Measurements from ENCODE around the gene RPL37A.

Gene RPL37A

DNA sequence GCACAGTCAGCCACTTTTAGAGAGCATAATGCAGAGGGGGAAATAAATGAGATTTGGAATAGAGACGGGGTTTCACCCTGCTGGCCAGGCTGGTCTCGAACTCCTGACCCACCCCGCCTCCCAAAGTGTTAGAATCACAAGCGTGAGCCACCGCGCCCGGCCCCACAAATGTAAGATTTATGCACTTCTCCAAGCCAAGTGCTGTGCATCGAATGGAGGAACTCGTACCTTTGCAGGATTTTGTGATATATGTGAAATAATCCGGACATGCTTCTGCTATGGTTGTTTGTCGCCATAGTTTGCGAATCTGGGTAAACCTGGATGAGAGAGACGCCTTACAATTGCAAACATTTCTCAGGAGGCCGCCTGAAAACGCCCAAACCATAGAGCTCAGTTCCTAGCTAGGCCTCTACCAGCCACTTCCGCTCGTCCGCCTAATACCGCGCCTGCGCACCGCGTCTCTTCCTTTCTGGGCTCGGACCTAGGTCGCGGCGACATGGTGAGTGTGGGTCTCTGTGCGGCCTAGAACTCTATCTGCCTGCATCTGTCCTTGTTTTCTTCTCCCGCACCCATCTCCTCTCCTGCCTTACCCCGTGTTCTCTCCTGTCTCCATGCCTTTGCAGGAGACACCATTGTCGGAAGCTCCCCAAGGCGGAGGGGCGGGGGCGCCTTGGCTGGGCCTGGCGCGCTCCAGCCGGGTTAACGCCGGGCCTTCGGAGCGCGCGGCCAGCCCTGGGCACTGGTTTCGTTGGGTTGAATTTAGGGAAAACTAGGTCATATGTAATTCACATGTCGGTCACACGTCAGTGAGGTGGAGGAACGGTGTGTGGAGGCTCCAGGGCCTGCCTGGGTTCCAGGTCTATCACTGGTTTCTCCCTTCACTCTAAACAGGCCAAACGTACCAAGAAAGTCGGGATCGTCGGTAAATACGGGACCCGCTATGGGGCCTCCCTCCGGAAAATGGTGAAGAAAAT, at the start of gene RPL37A:
Gene RPL37A (plus strand): TSS at position 466 of the 974 bp plus-strand sequence. CDS start 31 bp downstream, at position 497.
- DNase-seq = peak; percentile 91 to 92

DNA sequence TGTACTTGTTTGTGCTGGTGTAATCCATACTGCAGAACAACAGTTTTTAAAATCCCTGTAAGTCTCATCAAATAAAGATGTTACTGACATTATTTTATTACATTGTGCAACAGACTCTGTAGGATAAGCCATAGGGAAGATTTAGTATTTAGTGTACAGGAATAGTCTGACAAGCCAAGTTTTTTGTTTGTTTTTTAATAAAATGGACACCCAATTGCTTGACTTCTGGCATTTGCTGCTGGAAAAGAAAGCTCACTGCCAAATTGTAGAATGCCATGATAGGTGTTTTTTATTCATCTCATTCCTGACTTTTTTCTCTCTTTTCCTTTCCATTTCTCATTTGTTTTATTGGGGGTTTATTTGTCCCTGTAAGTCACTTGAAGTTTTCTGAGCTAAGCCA, 48.3 kb upstream of the RPL37A start:
- DNase-seq = no peak

DNA sequence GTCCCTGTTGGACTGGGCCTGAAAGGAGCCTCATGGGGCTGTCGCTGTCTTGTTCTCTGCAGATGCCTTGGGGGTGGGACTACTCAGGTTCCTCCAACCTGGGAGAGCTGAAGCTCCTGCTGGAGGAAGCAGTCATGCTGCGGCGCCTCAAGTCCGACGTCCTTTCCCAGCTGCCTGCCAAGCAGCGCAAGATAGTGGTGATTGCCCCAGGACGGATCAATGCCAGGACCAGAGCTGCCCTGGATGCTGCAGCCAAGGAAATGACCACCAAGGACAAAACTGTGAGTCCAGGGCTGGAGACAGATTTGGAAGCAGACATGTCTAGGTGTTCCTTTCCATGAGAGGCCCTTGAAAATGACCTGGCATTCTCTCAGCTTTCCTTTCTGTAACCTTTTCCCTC, 47.9 kb upstream of the RPL37A start:
- DNase-seq = no peak

DNA sequence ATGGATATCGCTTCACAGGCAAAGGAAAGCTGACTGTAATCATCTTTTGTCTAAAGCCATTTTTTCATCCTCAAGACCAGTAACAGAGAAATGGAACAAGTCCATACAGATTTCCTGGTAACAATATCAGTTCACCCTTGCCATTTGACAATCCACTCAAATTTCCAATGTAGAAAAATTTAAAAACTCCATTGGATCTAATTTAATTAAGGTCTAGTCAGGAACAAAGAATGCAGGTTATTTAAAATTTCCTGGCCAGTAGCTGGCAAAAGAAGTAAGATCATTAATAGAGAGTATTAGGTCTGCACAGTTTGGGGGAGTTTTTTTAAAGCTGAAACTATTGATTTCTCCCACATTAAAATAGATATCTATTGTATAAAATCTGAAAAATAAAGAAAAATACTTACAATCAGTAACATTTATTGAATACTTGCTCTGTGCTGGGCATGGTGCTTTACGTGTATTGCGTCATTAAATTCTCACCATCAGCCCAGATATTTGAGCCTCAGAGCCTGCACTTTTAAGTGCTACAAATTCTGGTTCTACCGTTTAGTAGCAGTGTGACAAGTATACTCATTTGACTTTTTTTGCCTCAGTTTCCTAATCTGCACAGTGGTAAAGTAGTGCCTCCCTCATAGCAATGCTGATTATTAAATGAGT, 44.6 kb upstream of the RPL37A start:
- DNase-seq = no peak

DNA sequence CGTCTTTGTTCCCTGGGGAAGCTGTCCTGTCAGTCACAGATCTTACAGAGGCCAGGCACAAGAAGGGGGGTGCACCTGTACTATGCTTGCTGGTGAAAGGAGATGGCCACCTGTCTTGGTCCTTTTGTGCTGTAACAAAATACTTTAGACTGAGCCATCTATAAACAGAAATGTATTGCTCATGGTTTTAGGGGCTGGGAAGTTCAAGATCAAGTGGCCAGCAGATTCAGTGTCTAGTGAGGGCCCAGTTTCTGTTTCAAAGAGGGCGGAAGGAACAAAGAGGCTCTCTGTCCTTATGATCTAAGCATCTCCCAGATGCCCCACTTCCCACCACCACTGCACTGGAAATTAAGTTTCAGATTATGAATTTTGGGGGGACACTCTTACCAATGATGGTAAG, 35.5 kb upstream of the RPL37A start:
- no peak for DNase-seq

DNA sequence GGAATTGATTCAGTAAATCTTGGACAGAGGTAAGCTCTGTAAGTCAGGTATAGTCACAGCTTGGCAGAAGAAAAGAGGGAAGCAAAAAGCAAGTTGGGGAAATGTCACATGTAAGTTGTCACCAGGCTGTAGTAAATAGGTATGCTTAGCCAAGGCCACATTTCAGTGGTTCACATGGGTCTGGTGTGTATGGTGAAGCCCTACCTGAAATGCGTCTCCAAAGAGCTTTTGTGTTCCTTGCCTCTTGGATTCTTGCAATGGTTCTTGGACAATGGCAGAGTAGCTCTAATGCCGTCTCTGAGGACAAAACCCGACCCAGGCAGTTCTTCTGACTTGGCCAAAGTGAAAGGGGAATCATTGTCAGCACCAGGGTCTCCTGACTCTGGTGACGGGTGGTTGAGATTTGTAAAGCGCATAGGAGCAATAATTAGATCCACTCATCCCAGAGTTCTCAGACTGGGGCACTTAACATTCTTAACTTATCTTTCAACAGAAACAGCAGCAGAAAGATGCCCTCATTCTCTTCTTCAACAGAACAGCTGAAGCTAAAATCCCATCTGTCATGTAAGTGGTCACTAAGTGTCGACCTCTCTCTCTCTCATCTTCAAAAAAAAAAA, 34.4 kb upstream of the RPL37A start:
- no peak for DNase-seq

DNA sequence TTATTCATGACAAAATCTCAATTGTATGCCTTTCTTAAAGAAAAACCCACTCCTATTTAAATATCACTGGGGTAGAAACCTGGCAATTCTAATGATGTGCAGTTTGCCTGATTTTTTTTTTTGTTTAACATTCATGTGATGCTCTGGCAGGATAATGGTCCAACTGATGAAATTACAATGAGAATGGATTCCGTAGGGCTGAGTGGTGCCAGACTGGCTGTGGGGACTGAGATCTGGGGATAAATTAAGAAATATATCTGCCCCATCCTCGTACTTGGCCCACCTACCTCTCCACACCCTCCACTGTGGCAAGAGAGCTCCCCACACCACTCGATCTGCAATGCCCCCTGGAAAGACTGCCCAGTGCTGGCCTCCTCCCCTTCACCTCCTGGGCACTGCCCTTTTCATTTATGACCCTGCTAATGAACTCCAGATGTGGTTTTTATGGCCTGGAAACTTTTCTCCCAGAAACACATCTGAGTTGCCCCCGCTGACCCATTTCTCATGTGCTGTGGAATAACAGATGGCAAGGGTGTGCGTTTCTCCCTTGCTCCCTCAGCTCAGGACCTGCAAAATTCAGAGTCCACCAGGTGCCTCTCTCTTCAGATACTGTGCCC, 33.0 kb upstream of the RPL37A start:
- DNase-seq = no peak

DNA sequence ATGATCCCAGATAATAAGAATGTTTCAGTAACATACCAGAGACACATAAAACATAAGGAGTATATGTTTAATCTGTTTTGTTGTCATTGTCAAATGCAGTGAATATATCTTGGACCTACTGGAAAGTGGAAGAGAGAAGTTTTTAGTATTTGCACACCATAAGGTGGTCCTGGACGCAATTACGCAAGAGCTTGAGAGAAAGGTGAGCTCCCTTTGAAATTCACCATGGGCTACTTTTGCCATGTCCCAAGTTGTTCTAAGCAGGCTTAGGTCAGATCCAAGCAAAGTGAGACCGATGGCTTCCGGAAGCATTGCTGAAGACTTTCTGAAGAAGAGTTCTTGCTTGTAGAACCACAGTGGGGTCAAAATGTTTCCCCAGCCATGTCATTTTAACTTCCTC, 30.8 kb upstream of the RPL37A start:
- DNase-seq = no peak

DNA sequence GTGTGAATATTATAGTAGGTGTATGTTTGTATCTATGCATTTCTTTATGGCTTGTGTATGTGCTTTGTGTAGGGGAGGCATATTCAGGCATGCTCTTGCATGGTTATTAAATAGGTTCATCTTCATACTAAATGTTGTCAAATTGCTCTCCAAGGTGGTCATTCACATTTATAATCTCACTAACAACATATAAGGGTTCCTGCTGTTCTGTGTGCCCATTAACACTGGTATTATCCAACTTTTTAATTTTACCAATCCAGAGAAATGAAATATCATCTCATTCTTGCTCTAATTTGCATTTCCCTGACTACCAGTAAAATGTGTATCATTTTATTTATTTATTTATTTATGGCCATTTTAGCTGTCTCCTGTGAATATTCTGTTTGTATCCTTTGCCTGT, 29.0 kb upstream of the RPL37A start:
- DNase-seq = no peak

DNA sequence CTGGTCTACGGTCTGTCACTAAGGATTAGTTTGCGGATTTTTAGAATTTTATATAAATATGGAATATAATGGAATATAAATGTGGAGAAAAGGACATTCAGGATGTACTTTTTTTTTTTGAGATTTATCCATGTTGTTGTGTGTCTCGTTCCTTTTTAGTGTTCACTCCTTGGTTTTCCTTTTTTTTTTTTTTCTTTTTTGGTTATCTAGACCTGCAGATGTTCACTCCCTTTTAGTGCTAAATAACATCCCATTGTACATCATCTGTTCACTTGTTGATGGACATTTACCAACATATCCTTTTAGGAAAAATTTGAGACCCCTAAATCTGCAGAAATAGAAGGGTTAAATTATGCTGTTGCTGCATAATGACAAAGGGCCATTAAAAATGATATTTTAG, 25.5 kb upstream of the RPL37A start:
- DNase-seq = no peak

DNA sequence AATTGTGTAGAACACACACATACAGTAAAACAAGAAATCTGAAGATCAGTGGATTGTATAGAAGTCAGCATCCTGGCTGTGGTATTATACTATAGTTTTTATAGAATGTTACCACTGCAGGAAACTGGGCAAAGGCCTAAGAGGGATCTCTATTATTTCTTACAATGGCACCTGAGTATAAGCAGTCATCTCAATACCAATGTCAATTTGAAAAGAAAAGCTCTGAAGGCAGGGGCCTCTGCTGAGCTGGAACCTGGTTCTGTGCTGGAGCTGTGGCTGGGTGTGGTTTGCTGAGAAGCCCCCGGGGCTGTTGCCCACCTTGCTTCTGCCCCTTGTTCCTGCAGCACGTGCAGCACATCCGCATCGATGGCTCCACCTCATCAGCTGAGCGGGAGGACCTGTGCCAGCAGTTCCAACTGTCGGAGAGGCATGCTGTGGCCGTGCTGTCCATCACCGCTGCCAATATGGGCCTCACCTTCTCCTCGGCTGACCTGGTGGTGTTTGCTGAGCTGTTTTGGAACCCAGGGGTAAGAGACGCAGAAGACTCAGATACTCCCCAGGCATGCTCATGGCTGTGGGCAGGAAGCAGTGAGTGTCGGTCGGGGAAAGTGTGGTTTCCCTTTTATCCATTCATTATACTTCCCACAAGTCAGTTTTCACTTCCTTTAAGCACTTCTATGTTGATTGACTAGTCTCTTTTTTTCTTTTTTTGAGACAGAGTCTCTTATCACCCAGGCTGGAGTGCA, 23.5 kb upstream of the RPL37A start:
- no peak for DNase-seq

DNA sequence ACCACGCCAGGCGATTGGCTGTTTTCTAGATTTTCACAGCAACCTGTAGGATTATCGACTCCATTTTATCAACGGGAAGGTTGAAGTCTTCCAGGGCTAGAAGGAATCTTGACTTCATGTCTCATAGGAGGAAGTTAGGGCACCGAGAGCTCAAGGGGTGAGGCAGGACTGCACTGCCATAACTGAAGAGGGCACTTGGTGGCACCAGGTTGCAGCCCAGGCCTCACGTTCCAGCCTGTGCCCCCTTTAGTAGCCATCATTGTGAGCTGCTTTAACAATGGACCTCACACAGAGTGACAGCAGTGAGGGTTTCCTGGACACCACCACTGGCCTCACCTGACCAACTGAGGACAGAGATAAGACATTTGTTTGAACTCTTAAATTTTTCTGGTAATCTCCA, 22.9 kb upstream of the RPL37A start:
- no peak for DNase-seq

DNA sequence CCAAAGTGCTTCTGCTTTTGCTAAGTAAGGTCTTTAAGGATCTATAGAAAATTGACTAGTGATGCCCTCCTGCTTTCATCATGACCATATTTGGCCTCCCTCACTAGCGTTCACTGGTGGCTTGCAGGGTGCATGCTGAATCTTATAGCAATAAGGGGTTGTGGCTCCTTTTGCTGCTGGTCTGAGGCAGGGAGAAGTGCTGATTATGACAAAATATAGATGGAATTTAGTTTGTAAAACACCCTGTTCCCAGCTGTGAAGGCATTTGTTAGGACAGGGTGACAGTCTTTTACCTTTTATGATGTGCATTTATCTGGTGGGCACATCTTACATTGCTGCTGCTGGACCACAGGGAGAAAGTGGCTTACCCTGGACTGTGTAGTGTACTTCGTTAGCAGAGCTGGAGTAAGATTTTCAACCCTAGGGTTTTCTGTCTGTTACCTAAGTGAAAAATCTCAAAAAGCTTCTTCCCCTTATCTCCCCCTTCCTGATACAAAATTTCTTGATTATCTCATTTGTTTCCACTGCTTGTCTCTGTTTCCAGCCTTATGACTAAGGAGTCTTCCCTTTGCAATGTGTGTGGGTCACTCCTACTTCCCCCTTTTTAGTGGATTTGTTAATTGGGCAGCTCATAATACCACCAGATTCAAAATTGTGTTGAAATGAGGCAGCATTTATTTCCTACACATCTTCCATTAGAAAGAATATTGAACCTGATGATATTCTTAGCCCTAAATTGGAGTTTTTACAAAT, 21.2 kb upstream of the RPL37A start:
- DNase-seq = no peak

DNA sequence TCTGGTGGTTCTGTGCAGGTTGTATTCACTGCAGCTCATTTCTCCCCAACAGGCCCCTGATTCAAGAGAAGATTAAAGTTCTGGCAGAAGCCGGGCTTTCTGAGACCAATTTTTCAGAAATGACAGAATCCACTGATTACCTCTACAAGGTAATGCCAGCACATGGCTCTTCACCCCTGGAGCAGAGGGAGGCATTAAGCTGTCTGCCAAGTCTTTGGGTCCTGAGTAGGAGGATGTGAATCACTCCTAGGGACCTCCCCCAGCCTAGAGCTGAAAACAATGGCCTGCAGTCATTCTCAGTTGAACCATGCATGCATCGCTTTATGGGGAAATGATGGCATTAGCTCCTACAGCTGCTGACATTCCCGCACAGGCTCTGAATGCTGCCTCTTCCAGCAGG, 20.5 kb upstream of the RPL37A start:
- no peak for DNase-seq

DNA sequence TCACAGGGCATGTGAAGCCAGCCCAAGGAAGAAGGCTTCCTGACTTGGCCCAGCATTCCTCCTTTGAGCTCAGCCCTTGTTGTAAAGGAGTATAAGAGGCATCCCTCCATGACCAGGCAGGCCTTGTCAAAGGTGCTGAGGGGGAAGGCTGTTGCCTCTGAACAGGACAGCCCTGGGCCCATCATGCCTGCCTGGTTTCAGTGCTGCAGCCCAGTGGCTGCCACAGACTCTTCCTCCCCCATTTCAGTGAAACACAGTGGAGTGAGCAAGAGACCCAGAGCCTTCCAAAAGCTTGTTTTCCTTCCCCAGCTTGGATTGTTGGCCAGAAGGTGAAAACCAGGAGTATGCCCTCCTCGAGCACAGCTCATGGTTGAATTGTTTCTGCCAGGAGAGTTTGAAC, 19.9 kb upstream of the RPL37A start:
- no peak for DNase-seq

DNA sequence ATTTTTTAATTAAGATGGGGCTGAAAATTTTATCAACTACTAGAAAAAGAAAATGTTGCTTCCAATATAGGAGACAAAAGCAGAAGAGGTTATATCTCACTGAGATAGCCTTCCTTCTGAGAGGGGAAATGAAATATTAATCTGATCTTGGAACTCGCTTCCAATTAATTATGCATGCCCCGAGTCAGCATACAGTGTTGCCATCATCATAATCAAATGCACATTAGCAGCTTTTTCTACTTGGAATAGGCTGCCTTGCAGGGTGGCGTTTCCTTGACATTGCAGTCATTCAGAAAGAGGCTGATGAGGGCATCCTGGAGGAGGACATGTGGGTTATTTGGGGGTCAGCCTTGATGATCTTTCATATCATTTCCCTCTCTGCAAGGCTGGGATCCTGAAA, 18.4 kb upstream of the RPL37A start:
- no peak for DNase-seq

DNA sequence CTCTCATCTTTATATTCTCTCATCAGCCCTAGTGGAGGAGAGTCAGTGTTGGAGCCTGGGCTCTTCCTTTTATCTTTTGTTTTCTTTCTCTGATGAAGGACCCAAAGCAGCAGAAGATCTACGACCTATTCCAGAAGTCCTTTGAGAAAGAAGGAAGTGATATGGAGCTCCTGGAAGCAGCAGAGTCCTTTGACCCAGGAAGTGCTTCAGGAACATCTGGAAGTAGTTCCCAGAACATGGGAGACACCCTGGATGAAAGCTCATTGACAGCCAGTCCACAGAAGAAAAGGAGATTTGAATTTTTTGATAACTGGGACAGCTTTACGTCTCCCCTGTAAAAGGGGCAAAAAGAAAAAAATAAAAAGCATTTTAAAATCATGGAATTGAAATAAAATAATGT, 16.0 kb upstream of the RPL37A start:
- no peak for DNase-seq

DNA sequence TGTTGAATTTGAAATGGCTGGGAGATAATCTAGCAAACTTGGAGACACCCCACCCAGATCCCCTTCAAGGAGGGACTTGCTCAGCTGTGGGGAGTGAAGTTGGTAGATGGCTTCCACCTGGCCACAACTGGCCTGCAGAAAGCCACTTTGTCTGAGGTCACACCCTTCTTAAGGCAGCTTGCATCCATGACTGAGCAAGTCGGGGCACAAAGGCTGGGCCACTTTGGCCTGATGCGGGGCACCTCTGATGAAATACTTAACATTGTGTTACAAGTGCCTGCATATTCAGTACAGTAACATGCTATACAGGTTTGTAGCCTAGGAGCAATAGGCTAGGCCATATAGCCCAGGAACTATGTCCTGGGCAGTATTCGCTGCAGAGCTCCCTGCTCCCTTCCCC, 13.4 kb upstream of the RPL37A start:
- no peak for DNase-seq

DNA sequence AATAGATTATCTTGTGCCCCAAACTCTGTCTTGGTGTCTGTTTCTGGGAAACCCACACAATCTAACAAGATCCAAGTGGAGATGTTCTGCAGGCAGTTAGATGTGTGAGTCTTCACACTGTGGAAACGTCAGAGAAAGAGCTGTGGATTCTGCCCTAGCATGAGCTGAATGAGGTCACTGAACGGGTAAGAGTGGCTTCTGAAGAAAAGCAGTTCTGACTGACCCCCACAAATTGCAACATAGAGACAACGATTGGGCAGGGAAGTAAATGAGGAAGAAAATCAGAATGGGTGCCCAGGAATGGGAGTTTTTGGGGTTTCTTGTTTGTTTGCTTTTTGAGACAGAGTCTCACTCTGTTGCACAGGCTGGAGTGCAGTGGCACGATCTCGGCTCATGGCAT, 12.9 kb upstream of the RPL37A start:
- DNase-seq = peak in 1 of 2 donors; percentile 28

DNA sequence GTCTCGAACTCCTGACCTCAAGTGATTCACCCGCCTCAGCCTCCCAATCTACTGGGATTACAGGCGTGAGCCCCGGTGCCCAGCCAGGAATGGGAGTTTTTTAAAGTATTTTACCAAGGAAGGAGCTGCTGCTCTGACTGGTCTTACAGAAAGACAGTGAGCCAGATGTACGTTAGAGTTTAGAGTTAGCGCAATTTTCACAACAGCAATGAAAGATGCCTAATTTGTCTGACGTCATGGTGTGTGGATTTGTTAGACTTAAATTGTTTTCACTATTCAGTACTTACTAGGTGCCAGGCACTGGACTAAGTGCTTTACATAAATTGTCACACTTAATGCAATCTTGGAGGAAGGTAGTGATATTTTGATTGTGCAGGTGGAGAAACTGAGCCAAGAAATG, 12.4 kb upstream of the RPL37A start:
- no peak for DNase-seq

DNA sequence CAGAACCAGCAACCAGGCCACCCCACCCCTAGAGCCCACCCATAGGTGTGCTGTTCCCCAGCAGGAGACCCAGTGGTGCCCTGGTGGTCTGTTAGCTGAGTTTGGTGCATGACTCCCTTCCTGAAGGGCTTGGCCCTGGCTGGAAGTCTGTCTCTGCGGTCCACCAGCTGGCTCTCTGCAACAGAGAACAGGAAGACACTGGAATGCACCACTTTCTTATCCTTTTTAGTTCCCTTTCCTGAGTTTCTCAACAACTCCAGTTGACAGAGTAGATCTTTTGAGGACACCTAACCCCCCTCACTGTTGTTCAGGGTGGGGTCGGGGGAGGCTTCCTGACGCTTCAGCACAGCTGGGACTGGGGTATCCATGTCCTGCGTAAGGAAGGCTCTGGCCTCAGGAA, 11.9 kb upstream of the RPL37A start:
- DNase-seq = no peak

DNA sequence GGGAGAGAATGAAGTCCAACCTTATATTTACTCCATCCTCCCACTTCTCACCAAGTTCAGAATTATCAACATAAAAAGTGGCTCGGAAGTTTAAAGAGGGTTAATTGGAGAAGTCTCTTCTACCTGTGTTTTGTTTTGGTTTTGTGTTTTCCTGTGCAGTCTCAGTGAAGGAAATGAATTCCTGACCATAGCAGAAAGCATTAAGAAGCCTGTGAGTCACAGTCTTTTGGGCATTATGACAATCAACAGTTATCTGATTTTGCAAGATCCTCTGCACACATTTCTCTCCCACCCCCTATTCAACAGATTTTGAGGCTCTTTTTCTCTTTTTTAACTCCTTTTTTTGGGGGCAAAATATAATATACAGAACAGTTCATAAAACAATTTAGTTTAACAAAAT, 8.6 kb upstream of the RPL37A start:
- DNase-seq = no peak

Data from CD4-positive, alpha-beta T cell treated with Interleukin-1 beta for 1 hour (primary cell).